RWPE1 (cell line): ENCODE data around the gene IAPP.
"Not testable (repeated sequence)": the region's sequence is repeated elsewhere in the genome, so short reads cannot be mapped to it uniquely, and the experiment has no call there.

ENCODE experiments used
- CTCF ChIA-PET: fragments of 350-600 bp; sonication (Branson Sonifier 250); formaldehyde crosslinking; extraction: SDS; loops from one replicate; lab custom pipeline; 2021; lab: Yijun Ruan, JAX
- POLR2A ChIA-PET: fragments of 400-600 bp; formaldehyde crosslinking; extraction: SDS; loops from one replicate; lab custom pipeline; 2020; ENCODE audit warnings: antibody characterized with exemption; ENCODE audit not compliant: low non-redundant PET; lab: Yijun Ruan, JAX
- DNase-seq: peaks from one replicate; pipeline ENCODE4 v3.0.0; 2012; ENCODE audit warnings: low spot score
- H3K27ac ChIP-seq: fragments of 450-650 bp; 2 replicates; pipeline ENCODE4 v1.5.1; 2017
- TF ChIP-seq, protein P1 (sequence below): fragments of 450-650 bp; conservative IDR thresholded peaks from 2 replicates; pipeline ENCODE4 v1.5.1; 2017; ENCODE audit warnings: low read depth, mild to moderate bottlenecking

The IAPP gene

DNA sequence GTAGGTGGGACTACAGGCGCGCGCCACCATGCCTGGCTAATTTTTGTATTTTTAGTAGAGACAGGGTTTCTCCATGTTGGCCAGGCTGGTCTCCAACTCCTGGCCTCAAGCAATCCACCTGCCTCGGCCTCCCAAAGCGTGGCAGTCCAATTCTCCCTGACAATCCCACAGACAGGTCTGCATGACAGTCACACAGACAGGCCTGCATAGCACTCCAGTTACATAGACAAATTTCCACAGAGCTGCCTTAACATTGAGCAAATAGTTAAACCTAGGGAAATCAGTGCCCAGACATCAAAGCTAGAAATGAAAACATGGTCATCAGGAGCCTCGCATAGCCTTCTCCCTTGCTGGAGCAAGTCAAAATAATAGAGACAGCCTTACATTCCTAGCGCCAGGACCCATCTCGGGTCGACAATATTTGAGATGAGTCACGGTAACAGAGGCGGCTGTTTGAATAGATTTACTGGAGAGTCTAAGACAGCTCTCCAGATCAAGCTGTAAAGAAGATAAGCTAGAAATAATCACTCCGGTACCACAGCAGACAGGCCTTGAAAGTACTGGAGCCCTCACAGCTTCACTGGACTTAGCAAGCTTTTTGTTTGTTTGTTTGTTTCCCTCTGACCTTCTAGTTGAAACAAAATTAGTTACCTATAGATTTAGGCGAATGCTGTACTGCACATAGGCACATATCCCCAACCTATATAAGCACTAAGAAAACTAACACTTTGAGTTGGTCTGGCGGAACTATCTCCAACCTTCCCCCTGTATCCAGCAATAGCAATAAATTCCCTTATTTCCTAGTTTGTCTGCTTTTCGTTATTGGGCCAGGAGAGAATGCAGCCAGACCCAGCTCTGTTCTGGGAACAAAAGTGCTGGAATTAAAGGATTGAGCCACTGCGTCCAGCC lies 40.9 kb downstream of the IAPP start:
- H3K27ac ChIP-seq: no peak overlapping the region
- CTCF ChIA-PET: interaction anchor here (0.6 kb wide), 1 partner anchor 207 kb away, joined by 4 read pairs; no protein-coding TSS in a partner anchor
- TF ChIP-seq, protein P1, sequence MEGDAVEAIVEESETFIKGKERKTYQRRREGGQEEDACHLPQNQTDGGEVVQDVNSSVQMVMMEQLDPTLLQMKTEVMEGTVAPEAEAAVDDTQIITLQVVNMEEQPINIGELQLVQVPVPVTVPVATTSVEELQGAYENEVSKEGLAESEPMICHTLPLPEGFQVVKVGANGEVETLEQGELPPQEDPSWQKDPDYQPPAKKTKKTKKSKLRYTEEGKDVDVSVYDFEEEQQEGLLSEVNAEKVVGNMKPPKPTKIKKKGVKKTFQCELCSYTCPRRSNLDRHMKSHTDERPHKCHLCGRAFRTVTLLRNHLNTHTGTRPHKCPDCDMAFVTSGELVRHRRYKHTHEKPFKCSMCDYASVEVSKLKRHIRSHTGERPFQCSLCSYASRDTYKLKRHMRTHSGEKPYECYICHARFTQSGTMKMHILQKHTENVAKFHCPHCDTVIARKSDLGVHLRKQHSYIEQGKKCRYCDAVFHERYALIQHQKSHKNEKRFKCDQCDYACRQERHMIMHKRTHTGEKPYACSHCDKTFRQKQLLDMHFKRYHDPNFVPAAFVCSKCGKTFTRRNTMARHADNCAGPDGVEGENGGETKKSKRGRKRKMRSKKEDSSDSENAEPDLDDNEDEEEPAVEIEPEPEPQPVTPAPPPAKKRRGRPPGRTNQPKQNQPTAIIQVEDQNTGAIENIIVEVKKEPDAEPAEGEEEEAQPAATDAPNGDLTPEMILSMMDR: no peak
- DNase-seq: no peak
- POLR2A ChIA-PET: no interaction called here

DNA sequence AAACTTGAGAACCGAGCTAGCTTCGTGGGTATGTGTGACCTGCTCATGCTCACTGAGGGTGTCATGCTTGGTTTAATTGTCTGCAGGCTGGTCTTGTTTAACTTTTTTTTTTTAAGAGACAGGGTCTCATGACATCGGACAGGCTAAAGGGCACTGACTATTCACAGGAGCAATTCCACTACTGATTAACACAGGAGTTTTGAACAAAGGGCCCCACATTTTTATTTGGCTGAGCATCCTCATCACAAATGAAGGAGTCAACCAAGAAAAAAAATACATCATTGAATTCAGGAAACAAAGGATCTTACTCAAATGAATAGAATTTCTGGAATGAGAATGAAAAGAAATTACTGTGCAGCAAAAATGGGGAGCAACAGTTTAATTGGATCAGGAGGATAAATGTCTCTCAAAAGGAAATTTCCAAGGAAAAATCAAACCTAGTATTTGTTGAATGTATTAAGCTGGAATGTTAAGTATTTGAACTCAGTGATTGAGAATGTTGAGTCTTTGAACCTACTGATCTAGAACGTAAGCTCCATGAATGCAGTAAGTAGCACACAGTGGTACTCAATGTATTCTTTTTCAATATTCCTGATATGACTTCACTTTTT lies 43.9 kb downstream of the IAPP start:
- POLR2A ChIA-PET: no interaction called here
- DNase-seq: no peak
- CTCF ChIA-PET: interaction anchor here (0.6 to 0.7 kb wide), 2 partner anchors 151 to 281 kb away, joined by 4 to 6 read pairs; no protein-coding TSS in a partner anchor
- H3K27ac ChIP-seq: no peak overlapping the region
- TF ChIP-seq, protein P1: no peak

DNA sequence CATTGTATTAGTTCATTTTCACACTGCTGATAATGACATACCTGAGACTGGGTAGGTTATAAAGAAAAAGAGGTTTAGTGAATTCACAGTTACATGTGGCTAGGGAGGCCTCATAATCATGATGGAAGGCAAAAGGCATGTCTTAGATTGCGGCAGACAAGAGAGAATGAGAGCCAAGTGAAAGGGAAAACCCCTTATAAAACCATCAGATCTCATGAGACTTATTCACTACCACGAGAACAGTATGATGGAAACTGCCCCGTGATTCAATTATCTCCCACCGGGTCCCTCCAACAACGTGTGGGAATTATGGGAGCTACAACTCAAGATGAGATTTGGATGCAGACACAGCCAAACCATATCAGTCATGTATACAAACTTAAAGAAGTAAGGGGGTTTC lies 45.7 kb downstream of the IAPP start:
- POLR2A ChIA-PET, DNase-seq, CTCF ChIA-PET, H3K27ac ChIP-seq: not testable (repeated sequence)

DNA sequence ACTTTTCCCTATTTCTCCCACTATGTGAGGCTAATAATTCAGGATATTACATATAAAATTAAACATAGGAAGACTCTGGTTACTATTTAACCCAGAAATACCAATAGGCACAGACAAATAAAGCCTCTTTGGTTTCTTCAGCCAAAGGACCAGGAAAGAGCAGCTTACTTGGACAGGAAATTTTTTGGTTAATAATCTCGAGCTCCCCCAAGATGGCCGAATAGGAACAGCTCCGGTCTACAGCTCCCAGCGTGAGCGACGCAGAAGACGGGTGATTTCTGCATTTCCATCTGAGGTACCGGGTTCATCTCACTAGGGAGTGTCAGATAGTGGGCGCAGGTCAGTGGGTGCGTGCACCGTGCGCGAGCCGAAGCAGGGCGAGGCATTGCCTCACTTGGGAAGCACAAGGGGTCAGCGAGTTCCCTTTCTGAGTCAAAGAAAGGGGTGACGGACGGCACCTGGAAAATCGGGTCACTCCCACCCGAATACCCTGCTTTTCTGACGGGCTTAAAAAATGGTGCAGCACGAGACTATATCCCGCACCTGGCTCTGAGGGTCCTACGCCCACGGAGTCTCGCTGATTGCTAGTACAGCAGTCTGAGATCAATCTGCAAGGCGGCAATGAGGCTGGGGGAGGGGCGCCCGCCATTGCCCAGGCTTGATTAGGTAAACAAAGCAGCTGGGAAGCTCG lies 46.5 kb downstream of the IAPP start:
- DNase-seq, POLR2A ChIA-PET, H3K27ac ChIP-seq, CTCF ChIA-PET: not testable (repeated sequence)

DNA sequence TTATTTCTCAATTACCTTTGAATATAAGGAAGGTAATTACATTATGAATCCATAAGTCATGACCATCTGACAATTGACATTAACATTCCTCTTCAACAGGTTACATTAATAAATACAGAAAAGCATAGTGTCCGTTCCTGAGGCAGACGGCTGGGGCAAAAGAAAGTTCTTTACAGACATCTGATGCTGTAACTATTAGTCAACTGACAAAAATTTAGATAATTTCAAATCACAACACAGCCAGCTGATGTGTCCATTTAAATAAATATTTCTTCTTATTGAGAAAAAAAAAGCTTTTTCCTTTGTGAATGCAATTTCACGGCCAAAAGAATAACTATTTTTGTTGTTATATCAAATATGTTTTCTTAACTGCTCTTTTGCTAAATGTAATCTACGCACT lies 55.5 kb downstream of the IAPP start:
- TF ChIP-seq, protein P1: no peak
- no peak overlapping the region for H3K27ac ChIP-seq
- CTCF ChIA-PET: interaction anchor here (0.7 kb wide), 1 partner anchor 170 kb away, joined by 3 read pairs; no protein-coding TSS in a partner anchor
- POLR2A ChIA-PET: no interaction called here
- no peak for DNase-seq
